ENCODE data around the gene ATP6V0D1. TPM values are rescaled to one million over a fixed set of nuclear protein-coding genes. Genes with fewer than 3 reads are reported as not detected.

Gene ATP6V0D1
- total RNA-seq, 1 donor: 158 TPM

DNA sequence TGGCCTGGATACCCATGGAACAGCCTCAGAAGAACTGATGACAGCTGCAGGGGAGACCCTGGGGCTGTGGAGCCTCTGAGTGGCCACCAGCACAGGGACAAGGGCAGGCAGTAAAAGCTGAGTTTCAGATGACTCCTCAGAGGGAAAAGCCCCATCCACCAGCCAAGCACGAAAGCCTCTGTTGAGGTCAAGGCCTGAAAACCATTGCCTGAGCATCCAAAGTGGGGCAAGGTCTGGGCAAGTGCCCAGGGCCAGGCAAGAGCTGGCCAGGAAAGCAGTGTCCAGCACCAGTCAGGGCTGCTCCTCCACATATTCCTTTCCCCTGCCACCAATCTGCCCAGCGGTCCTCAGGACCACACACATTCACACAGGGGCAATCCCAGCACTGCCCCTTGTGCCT lies 16.4 kb downstream of the ATP6V0D1 start:
- no peak overlapping the region for H3K4me2 ChIP-seq (ENCODE audit: insufficient read depth, low read length)

DNA sequence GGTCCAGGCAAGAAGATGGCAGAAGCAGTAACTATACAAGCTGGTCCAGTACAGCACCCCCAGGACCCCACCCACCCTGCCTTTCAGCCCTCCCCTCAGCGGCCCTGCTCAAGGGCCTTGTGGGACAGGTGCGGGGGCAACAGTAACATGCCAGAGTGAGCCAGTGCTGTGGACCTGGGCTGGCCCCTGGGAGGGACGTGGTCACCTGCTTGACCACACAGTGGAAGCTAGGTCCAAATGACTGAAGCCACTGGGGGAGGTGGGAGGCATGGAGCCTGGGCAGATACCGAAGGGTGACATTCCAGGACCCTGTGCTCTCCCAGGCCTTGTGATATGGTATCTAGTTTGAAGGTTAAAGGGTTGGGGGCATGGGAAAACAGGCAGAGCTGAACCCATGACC lies 17.3 kb downstream of the ATP6V0D1 start:
- Histone ChIP-seq H3K9me3 (ENCODE audit: low read depth, low read length) (no peaks in the 10 kb centered on the region), H3K27ac (ENCODE audit: low read depth, low read length) (no peak overlapping the region), H3K4me3 (ENCODE audit: insufficient read depth, low read length) (no peak overlapping the region), H3K36me3 (ENCODE audit: insufficient read depth, low read length) (no peaks in the 10 kb centered on the region), H4K20me1 (ENCODE audit: insufficient read depth, low read length) (peaks cover 85% of the 10 kb centered on the region), H2AFZ (ENCODE audit: low read length) (no peak overlapping the region), H3K79me2 (ENCODE audit: insufficient read depth, low read length) (peaks cover 99% of the 10 kb centered on the region), H3K4me1 (ENCODE audit: insufficient read depth, low read length) (peaks cover 22% of the 10 kb centered on the region), H3K27me3 (ENCODE audit: insufficient read depth, low read length) (no peaks in the 10 kb centered on the region), H3K4me2 (ENCODE audit: insufficient read depth, low read length) (no peak overlapping the region)
- TF ChIP-seq, protein P1, sequence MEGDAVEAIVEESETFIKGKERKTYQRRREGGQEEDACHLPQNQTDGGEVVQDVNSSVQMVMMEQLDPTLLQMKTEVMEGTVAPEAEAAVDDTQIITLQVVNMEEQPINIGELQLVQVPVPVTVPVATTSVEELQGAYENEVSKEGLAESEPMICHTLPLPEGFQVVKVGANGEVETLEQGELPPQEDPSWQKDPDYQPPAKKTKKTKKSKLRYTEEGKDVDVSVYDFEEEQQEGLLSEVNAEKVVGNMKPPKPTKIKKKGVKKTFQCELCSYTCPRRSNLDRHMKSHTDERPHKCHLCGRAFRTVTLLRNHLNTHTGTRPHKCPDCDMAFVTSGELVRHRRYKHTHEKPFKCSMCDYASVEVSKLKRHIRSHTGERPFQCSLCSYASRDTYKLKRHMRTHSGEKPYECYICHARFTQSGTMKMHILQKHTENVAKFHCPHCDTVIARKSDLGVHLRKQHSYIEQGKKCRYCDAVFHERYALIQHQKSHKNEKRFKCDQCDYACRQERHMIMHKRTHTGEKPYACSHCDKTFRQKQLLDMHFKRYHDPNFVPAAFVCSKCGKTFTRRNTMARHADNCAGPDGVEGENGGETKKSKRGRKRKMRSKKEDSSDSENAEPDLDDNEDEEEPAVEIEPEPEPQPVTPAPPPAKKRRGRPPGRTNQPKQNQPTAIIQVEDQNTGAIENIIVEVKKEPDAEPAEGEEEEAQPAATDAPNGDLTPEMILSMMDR (IDR thresholded peaks at IDR 0.05; ENCODE audit: extremely low read depth, low read depth, low read length): no peak
- peak; percentile 61 for DNase-seq (ENCODE audit: insufficient read length, low spot score, missing footprints)

More for the DNA sequence above, 16.4 kb downstream of the ATP6V0D1 start:
- no peaks in the 10 kb centered on the region for H3K27me3 ChIP-seq (ENCODE audit: insufficient read depth, low read length)
- H3K4me3 ChIP-seq (ENCODE audit: insufficient read depth, low read length): no peak overlapping the region
- TF ChIP-seq, protein P1 (IDR thresholded peaks at IDR 0.05; ENCODE audit: extremely low read depth, low read depth, low read length): no peak
- peaks cover 99% of the 10 kb centered on the region for H3K79me2 ChIP-seq (ENCODE audit: insufficient read depth, low read length)
- H3K36me3 ChIP-seq (ENCODE audit: insufficient read depth, low read length): no peaks in the 10 kb centered on the region
- H3K27ac ChIP-seq (ENCODE audit: low read depth, low read length): no peak overlapping the region
- peak; percentile 60 for DNase-seq (ENCODE audit: insufficient read length, low spot score, missing footprints)
- no peaks in the 10 kb centered on the region for H3K9me3 ChIP-seq (ENCODE audit: low read depth, low read length)
- H4K20me1 ChIP-seq (ENCODE audit: insufficient read depth, low read length): peaks cover 80% of the 10 kb centered on the region
- H2AFZ ChIP-seq (ENCODE audit: low read length): no peak overlapping the region
- peaks cover 13% of the 10 kb centered on the region for H3K4me1 ChIP-seq (ENCODE audit: insufficient read depth, low read length)

DNA sequence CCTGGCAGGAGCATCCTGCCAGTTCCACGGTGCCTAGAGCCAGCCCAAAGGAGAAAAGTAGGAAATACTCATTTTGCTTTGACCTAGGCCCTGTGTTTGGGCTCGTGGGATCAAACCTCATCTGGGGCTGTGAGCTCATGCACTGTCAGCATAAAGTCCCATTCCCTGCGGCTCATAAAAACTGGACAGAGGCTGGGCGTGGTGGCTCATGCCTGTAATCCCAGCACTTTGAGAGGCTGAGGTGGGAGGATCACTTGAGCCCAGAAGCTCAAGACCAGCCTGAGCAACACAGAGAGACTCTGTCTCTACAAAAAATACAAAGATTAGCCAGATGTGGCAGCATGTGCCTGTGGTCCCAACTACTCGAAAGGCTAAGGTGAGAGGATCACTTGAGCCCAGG lies 17.9 kb downstream of the ATP6V0D1 start:
- Histone ChIP-seq H3K4me2 (ENCODE audit: insufficient read depth, low read length) (no peak overlapping the region), H3K27me3 (ENCODE audit: insufficient read depth, low read length) (no peaks in the 10 kb centered on the region), H3K36me3 (ENCODE audit: insufficient read depth, low read length) (no peaks in the 10 kb centered on the region), H2AFZ (ENCODE audit: low read length) (no peak overlapping the region), H3K4me1 (ENCODE audit: insufficient read depth, low read length) (peaks cover 28% of the 10 kb centered on the region), H3K27ac (ENCODE audit: low read depth, low read length) (no peak overlapping the region), H3K4me3 (ENCODE audit: insufficient read depth, low read length) (no peak overlapping the region), H4K20me1 (ENCODE audit: insufficient read depth, low read length) (peaks cover 90% of the 10 kb centered on the region), H3K9me3 (ENCODE audit: low read depth, low read length) (no peaks in the 10 kb centered on the region), H3K79me2 (ENCODE audit: insufficient read depth, low read length) (peaks cover 99% of the 10 kb centered on the region)
- DNase-seq (ENCODE audit: insufficient read length, low spot score, missing footprints): peak; percentile 82
- TF ChIP-seq, protein P1 (IDR thresholded peaks at IDR 0.05; ENCODE audit: extremely low read depth, low read depth, low read length): no peak

DNA sequence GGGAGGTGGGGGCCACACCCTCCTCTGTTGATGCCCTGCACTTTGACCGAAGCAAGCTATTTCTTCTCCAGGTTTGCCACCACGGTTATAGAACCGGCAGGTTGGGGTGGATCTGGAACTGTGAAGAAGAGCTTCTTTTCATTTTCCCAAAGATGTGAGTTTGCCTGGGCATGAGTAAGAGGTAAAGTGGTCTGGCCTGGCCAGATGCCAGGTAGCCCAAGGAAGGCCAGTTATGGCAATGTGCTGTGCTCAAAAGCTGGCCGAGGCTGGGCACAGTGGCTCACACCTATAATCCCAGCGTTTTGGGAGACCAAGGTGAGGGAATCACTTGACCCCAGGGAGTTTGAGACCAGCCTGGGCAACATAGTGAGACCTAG lies 18.7 kb downstream of the ATP6V0D1 start:
- H3K27ac ChIP-seq (ENCODE audit: low read depth, low read length): no peak overlapping the region
- no peaks in the 10 kb centered on the region for H3K27me3 ChIP-seq (ENCODE audit: insufficient read depth, low read length)
- peaks cover 36% of the 10 kb centered on the region for H3K4me1 ChIP-seq (ENCODE audit: insufficient read depth, low read length)
- no peaks in the 10 kb centered on the region for H3K9me3 ChIP-seq (ENCODE audit: low read depth, low read length)
- H3K36me3 ChIP-seq (ENCODE audit: insufficient read depth, low read length): no peaks in the 10 kb centered on the region
- no peak overlapping the region for H2AFZ ChIP-seq (ENCODE audit: low read length)
- peaks cover 99% of the 10 kb centered on the region for H3K79me2 ChIP-seq (ENCODE audit: insufficient read depth, low read length)
- TF ChIP-seq, protein P1 (IDR thresholded peaks at IDR 0.05; ENCODE audit: extremely low read depth, low read depth, low read length): no peak
- peaks cover 90% of the 10 kb centered on the region for H4K20me1 ChIP-seq (ENCODE audit: insufficient read depth, low read length)
- H3K4me3 ChIP-seq (ENCODE audit: insufficient read depth, low read length): no peak overlapping the region
- peak; percentile 50 for DNase-seq (ENCODE audit: insufficient read length, low spot score, missing footprints)
- no peak overlapping the region for H3K4me2 ChIP-seq (ENCODE audit: insufficient read depth, low read length)

All from osteoblast (primary cell).